Measurements from ENCODE around the gene HOXB7. TPM values are rescaled to one million over a fixed set of nuclear protein-coding genes. Genes with fewer than 3 reads are reported as not detected.

The HOXB7 gene
- total RNA-seq, 1 experiment from 2014 or later: not detected

DNA sequence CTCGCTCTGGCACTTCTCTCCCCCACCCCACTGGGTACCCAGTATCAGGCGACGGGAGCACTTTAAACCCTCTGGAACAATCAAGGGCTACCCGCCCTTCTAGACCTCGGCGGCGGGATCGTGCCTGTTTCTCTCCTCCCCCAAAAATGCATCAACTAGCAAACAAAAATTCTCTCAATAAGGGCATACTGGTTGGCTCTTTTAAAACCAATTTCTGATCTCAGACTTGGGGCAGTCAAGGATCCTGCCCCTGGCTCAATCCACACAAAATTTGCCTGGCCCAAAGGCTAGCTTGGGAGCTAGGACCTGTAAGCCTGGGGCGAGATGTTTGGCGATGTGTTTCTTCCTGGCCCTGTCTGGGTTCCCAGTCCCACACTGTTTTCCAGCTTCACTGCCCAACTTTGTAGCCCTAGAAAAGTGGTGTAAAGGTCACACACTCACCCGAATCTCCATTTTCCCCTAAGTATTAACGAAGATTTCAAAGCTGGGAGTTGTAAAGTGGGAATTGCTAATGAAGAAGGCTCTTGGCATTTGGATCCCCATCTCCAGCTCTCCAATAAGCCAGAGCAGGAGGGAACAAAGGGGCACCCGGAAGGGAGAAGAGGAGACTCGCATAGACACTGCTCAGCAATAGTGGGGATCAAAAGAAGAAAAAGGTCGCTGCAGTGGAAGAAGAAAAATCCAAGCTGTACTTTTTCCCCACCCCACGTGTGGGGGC is 51.5 kb downstream of the HOXB7 start:
- no CpG with 5 or more reads among the region's 16 CpGs for WGBS (ENCODE audit: extremely low coverage, insufficient read length, low lambda C conversion rate)
- H3K27ac Mint-ChIP-seq: no peak overlapping the region

More for the DNA sequence above, 51.5 kb downstream of the HOXB7 start:
- Histone ChIP-seq H3T11ph (ENCODE audit: low read length) (no peak overlapping the region), H2BK20ac (ENCODE audit: low read depth, low read length, poor library complexity, severe bottlenecking) (no peak overlapping the region), H2BK5ac (ENCODE audit: insufficient read length, low read length) (no peak overlapping the region), H3K23me2 (ENCODE audit: insufficient read length, low read depth, low read length, poor library complexity, severe bottlenecking) (no peaks in the 10 kb centered on the region), H2BK15ac (ENCODE audit: low read depth, low read length) (no peak overlapping the region), H2BK120ac (ENCODE audit: low read depth, low read length, poor library complexity, severe bottlenecking) (no peak overlapping the region), H3K4me2 (ENCODE audit: insufficient read depth, insufficient read length, low read length) (no peak overlapping the region), H3K27me3 (ENCODE audit: insufficient read depth, low read length) (peaks cover 97% of the 10 kb centered on the region), H3K56ac (ENCODE audit: insufficient read length, low read depth, low read length) (no peak overlapping the region), H3K79me1 (ENCODE audit: insufficient read depth, low read depth, low read length, poor library complexity, severe bottlenecking) (no peaks in the 10 kb centered on the region), H3K14ac (ENCODE audit: insufficient read depth, low read length) (no peak overlapping the region), H3K18ac (ENCODE audit: insufficient read length, low read depth, low read length) (no peak overlapping the region), H2AFZ (ENCODE audit: low read length) (no peak overlapping the region), H4K20me1 (ENCODE audit: control insufficient read depth, insufficient read depth, insufficient read length) (no peaks in the 10 kb centered on the region), H3K79me2 (ENCODE audit: insufficient read depth, low read length) (no peaks in the 10 kb centered on the region), H2AK5ac (ENCODE audit: insufficient read length, low read length) (no peak overlapping the region), H2BK12ac (ENCODE audit: insufficient read length, low read depth, low read length) (no peak overlapping the region), H3K9ac (ENCODE audit: extremely low read depth, insufficient read length, low read length) (no peak overlapping the region), H3K9me3 (ENCODE audit: control insufficient read depth, low read depth, low read length) (no peaks in the 10 kb centered on the region), H4K91ac (ENCODE audit: insufficient read length, low read depth, low read length) (no peak overlapping the region), H3K27ac (ENCODE audit: insufficient read length, low read depth, low read length) (no peak overlapping the region), H3K4ac (ENCODE audit: low read depth, low read length) (no peak overlapping the region), H3K23ac (ENCODE audit: insufficient read length, low read depth, low read length) (no peak overlapping the region), H3K4me1 (ENCODE audit: insufficient read depth, low read length) (no peaks in the 10 kb centered on the region), H4K8ac (replicated peaks; ENCODE audit: insufficient read length, low read depth, low read length) (no peak overlapping the region), H4K5ac (ENCODE audit: insufficient read length, low read depth, low read length) (no peak overlapping the region)
- DNase-seq: no peak
- Mint-ChIP-seq H3K27me3 (ENCODE audit: low read depth) (peaks cover 97% of the 10 kb centered on the region), H3K4me1 (peaks cover 4 to 21% of the 10 kb centered on the region in 2 experiments), H3K9me3 (peaks cover 0 to 6% of the 10 kb centered on the region in 2 experiments; a peak in 2 of 5 replicates), H3K4me3 (no peak overlapping the region), H3K36me3 (ENCODE audit: insufficient read depth in 1 of 3, low read depth in 3 of 3) (peaks cover 0 to 2% (median 0%) of the 10 kb centered on the region in 3 experiments; a peak in 2 of 7 replicates)
- TF ChIP-seq, protein P1, sequence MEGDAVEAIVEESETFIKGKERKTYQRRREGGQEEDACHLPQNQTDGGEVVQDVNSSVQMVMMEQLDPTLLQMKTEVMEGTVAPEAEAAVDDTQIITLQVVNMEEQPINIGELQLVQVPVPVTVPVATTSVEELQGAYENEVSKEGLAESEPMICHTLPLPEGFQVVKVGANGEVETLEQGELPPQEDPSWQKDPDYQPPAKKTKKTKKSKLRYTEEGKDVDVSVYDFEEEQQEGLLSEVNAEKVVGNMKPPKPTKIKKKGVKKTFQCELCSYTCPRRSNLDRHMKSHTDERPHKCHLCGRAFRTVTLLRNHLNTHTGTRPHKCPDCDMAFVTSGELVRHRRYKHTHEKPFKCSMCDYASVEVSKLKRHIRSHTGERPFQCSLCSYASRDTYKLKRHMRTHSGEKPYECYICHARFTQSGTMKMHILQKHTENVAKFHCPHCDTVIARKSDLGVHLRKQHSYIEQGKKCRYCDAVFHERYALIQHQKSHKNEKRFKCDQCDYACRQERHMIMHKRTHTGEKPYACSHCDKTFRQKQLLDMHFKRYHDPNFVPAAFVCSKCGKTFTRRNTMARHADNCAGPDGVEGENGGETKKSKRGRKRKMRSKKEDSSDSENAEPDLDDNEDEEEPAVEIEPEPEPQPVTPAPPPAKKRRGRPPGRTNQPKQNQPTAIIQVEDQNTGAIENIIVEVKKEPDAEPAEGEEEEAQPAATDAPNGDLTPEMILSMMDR (conservative IDR thresholded peaks at IDR 0.05): no peak

Data from H9 (cell line).